Stimulated activated CD4-positive, alpha-beta T cell treated with anti-CD3 and anti-CD28 coated beads, Interleukin-4, amount 100 ng/mL, for 4 hours (primary cell): ENCODE results near the gene KCNIP4.
"Not testable (repeated sequence)": the region's sequence is repeated elsewhere in the genome, so short reads cannot be mapped to it uniquely, and the experiment has no call there.

Experiments
- DNase-seq, 2 experiments: peaks; one replicate each; pipeline ENCODE4 v3.0.0-alpha.2; 2020

KCNIP4 gene

DNA sequence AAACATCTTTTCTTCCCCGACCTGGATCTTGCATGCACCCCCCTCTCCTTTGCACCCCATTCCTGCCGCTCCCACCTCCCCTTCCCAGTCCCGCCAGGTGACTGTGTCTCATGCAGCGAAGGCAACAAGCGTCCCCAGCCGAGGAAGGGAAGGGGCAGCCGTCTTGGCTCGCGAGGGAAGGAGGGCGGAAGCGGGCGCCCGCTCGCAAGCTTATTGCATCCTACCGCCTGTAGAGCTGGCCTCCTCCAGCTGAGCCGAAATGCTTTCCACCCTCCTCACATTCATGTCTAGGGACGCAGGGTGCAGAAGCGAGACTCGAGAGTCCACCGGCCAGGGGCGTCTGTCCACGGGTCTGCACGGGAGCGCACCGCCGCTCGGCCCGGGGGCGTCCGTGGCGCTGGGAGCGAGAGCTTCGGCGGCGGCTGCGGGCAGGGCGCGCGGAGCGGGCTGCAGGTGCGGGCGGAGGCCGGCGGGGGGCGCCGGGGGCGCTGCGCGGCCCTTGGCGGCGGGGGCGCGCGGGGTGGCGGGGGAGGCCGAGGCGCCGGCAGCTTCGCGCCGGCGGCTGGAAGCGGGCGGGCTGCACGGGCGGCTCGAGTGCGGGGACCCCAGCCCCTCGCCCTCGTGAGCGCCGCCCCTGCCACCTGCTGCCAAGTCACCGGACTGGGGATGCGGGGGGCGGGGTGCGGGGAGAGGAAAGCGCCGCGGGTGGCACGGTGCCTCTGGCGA is at the start of gene KCNIP4:
KCNIP4 (minus strand) TSS at position 426 of the 726 bp plus-strand sequence.
- DNase-seq: no peak

DNA sequence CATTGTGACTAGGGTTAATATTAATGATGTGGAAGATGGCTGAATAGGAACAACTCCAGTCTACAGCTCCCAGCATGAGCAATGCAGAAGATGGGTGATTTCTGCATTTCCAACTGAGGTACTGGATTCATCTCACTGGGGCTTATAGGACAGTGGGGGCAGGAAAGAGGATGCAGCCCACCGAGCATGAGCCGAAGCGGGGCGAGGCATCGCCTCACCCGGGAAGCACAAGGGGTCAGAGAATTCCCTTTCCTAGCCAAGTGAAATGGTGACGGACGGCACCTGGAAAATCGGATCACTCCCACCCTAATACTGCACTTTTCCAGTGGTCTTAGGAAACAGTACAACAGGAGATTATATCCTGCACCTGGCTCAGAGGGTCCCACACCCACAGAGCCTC is 48.0 kb upstream of the KCNIP4 start:
- DNase-seq: not testable (repeated sequence)

DNA sequence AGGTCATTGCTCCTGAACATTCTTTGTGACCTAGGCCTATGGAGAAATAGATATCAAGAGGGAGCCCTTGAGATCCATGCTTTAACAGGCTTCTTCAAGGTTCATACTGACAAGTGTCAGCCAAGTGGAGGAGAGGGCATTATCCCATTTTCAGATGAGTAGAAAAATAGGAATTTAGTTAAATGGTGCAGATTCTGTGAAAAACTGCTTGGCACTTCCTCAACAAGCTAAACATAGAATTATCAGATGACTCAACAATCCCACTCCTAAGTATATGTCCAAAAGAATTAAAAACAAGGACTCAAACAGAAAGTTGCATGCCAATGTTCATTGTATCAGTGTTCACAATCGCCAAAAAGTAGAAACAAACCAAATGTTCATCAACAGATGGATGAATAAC is 43.8 kb upstream of the KCNIP4 start:
- DNase-seq: no peak

DNA sequence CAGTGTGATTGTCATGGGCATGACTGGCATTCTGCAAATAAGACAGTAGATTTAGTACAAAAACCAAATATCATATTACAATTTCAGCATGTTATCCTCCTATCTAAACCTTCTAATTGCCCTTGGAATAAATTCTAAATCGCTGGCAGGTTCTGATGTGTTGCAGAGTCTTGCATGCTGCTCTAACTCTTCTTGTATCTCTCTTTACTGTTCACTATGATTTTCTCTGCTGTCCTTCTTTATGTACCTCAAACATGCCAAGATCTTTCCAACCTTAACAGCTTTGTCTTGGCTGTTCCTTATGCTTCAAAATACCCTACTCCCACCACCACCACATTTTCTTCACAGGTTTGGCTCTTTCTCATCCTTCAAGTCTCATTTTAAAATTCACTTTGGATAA is 43.0 kb upstream of the KCNIP4 start:
- no peak for DNase-seq

DNA sequence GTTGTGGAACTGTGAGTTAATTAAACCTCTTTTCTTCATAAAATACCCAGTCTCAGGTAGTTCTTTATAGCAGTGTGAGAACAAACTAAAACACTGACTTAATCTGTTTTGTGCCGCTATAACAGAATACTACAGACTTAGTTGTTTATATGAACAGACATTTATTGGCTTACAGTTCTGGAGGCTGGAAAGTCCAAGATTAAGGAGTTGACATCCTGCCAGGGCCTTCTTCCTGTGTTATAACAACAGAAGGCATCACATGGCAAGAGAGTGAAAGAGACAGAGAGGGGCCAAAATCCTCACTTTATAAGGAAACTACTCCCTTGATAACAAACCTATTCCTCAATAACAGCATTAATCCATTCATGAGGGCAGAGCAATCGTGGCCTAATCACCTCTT is 42.5 kb upstream of the KCNIP4 start:
- no peak for DNase-seq

DNA sequence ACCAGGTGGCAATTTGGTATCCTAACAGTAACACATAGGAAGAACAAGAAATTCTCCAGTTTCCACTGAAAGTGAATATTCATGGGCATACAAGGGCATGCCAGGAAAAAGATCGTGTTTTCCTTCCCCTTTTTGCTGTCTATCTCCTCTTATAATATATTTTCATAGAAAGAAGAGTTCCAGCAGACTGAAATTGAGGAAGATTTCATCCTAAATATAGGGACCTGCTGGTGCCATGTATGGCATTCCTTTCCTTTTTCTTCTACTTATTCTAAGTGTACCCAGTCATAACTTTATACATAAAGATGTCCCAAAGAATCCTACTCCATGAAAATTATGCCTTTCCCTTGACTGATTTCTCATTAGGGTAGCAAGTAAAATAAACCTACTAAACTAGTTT is 40.8 kb upstream of the KCNIP4 start:
- no peak for DNase-seq

DNA sequence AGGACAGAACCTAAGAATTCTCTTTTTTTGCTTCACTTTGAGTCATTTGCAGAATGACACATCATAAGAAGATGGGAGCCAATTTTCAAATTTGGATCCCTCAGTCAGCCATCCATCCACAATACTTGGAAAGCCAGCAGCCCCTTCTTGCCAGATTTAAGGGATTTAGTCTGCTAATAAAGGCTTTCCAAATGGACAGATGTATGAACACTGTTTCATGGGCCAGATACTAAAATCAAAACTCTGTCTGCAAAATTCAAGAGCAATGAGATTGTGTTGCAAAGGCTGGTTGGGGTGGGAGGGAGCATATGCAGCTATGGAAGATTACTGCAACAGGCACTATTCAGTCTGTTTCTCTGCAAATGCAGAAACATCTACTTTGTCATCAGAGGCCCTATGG is 37.7 kb upstream of the KCNIP4 start:
- DNase-seq: no peak

DNA sequence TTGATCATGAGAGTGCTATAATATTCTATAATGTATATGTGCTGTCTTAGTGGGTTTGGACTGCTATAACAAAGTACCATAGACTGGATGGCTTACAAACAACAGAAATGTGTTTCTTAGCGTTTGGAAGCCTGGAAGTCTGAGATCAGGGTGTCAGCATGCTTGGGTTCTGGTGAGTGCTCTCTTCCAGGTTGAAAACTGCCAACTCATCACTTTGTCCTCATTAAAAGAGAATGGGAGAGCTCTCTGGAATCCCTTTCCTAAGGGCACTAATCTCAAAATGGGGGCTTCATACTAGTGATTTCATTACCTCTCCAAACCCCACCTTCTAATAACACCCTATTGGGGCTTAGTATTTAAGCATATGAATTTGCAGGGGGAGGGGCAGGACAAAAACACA is 33.5 kb upstream of the KCNIP4 start:
- no peak for DNase-seq

DNA sequence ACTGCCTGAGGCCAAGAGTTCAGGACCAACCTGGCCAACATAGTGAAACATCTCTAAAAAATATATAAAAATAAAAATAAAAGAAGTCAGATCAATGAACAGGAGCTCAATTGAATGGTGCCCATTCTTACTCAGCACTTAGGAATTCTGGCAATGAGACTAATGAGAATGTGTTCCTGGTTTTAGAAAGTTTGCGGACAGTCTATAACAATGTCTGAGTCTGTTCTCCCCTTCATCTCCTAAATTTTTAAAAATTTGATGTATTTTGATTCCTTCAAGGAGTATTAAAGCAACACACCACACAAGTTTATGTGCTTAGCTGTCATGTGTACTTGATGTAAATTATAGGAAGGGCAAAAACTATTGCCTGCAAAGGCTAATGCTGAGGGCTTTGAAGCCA is 30.6 kb upstream of the KCNIP4 start:
- DNase-seq: no peak

DNA sequence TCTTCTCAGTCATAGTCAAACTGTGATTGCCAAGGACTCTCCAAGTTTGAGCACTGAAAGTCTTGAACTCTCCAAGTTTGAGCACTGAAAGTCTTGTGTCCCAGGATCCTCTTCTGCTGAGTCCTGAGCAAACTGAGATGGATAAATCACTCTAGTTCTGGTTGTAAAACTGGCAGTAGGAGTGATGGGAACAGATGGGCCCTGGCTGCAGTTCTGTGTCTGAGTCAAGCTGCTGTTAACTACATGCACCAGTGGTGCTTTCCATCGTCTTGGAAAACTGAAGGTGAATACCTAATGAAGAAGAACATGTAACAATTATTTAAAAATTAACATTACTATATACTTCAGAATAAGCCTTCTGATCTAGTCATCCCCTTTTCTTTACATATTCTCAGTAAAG is 27.6 kb upstream of the KCNIP4 start:
- DNase-seq: no peak

DNA sequence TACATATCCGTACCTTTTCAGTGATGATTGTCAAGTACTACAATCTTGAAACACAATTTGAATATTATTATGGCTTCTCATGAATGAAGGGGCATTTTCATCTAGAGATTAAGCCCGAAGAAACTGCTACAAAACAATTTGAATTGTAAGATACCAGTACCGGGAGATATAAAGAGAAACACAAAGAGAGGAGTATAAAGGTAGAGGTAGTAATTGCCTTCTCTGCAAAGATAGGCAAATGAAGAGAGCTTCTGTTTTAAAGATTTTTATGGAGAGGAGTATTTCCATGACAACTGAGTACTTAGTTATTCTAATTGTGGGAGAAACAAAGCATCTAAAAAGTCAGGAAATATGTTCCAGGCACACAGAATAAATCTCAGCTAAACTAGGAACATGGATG is 25.3 kb upstream of the KCNIP4 start:
- no peak for DNase-seq

DNA sequence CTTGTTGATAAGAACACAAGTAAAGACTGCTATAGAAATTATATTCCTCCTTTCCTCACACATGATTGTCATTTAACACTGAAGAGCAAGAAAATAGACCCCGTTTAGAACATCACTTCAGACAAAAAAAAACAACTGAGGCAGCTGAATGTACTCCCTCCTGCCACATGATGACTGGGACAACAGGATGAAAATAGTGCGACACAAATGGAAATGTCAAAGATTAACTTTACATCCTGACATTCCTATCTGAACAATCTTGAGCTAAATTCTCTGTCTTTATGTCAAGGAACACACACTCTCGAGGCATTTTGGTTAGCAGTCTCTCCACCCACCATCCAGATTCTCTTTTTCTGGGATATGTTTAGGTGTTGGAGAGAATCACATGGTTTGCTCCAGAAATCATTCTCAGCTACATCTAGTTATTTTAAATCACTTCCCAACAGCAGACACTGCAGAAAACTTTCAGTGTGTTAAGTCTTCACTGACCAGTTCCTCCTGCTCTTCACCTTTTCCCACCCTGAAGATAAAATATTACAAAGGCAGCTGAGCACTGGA is 16.3 kb upstream of the KCNIP4 start:
- no peak for DNase-seq

DNA sequence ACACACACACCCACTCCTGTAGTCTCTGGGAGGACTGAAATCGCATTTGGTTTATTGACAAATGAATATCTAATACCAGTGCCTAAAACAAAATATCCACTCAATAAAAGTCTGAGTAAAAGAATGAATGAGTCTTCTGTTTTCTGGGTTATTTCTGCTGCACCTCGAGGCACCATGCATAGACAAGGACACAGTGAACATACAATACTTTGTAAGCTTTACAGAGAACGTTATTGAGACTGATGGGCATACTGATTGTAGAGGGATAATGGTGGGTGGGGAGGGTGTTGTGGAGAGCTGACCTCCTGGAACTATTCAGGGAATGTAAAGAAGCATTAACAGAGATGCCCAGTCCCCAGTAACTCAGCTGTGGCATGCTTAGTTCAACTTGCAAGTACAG is 14.1 kb upstream of the KCNIP4 start:
- no peak for DNase-seq

DNA sequence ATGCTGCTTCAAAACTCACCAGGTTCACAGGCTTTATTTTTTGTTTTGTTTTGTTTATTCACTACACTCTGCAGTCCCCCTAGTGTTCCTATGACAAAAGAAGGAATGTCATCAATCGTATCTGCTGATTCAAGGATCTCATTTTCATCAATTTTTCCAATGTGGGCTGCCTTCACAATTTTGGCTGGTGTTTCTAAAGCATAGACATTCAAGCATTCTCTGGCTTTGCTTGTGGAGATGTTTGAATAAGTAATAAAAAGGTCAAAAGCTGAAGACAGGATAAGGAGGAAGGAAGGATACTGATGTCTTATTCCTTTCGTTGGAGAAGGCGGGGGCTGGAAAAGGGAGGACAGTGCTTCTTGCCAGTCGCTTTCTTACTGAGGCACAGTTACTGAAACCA is 12.2 kb upstream of the KCNIP4 start:
- no peak for DNase-seq

DNA sequence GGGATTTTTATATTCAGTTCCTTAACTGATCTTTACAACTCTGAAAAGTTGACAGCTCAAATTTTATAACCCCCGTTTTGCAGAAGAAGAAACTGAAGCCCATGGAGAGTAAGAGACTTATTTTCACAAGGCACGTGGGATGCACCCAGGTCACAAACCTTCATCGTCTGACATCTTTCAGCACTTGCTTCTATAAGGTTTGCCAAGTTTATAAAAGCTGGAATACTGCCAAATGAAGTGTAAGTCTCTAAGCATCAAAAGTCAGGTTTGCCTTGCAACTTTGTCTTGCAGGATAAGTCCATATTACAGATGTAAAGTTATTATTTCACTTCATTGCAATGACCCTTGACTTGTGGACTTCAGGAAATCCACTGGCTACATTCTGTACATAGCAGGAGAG is 6.3 kb upstream of the KCNIP4 start:
- no peak for DNase-seq

DNA sequence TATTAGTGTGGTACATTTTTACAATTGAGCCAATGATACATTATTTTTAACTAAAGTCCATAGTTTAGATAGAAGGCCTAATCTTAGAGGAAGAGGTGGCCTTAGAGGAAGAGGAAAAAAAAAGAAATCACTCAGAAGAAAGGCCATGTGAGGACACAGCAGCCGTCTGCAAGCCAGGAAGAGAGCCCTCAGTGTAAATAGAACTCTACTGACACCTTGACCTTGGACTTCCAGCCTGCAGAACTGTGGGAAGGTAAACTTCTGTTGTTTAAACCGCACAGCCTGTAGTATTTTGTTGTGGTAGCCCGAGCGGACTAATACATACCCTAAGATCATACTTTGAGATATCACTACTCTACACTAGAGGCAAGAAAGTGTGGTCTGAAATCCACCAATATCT is 5.1 kb upstream of the KCNIP4 start:
- no peak for DNase-seq

DNA sequence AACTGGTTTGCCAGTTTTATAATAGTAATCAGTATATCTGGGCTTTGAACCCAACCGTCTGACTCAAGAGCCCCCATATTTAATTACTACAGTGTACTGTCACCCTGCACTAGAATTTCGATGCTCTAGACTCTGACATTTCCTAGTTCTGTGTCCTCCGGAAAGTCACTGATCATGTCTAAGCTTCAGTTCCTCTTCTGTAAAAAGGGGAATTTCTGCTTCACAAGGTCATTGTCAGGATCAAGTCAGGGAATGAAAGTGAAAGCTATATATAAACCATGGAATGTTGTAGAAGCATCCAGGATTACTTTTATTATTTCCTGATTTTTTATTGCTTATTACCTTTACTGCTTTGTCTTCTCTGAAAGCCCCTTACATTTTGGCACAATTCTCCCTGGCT is 4.0 kb upstream of the KCNIP4 start:
- DNase-seq: no peak

DNA sequence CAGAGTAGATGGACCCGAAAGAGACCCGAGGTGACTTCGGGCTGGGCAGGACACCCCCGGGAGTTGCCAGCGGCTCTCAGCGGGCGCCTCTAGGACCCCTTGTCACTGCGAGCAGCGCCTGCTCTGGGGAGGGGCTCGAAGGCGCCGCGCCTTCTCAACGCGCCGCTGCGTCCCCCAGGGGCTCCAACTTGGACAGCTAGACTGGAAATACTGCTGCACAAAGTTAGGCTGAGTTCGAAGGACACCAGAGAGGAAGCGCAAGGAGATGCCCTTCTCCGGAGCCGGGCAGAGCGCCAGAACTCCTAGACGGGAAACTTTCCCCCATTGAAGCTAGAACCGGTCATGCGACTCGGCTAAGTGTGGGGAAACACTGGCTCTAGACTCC is 493 bp upstream of the KCNIP4 start:
- no peak for DNase-seq

DNA sequence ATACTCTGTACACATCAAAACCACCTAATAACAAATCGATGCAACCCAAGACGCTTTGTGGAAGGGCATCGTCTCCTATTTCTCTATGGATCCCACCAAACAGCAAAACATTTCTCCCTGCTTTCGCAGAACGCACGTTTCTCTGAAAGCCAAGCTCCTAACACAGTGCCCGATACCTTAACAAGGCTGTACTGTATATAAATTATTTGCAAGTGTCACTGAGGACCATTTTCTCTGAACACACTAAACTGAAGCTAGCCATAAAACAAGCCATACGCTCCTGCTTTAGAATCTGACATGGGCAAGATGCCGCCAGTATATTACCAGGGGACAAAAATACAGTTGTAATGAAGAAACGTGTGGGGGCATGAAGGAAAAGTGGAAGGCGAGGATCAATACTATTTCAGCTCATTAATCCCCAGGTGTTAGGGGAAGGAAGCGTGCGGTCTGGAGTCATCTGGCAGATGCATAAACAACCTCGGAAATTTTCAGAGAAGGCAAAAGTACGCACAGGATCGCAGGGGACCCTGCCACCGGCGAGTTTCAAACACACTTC is 703 bp downstream of the KCNIP4 start:
- DNase-seq: no peak

DNA sequence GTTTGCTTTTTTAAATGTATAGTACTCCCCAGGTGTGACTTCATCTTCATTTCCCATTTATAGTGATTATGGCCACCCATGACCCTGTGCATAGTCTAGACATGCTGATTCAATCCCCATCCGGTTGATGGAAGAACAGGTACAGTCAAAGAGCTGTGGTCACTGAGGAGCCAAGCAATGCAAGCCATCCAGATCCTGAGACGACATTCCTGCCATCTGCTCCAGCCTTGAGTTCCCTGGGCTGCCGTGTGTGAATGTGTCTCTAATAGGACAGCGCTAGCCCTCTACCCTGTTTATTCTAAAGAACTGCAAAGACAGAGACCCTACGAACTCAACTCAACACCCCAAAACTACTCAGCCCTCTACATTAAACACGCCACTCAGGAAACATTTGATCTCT is 1.7 kb downstream of the KCNIP4 start:
- DNase-seq: no peak

DNA sequence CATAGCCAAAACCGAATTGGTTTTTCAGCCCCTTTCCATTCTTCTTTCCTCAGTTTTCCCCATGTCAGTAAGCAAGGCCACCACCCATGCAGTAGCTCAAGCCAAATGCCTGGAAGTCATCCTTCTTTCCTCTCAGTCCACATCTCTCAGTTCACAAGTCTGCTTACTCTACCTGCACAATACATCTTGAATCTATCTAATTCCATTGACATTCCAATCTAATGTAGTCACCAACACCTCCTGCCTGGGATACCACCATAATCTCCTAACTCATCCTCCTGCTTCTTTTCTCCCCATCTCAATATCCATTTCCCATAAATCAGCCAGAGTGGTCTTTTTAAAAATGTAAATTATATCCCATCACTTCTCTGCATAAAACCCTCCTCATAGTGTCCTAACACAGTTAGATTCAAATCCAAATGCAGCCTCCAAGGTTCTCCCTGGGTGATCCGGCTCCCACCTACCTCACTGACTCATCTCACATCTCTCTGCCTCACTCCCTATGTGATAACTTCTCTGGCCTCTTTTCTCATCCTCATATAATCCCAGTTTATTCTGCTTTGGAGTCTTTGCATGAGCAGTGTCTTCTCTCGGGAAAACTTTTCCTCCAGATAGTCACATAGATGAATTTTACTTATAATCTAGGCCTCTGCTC is 26.9 kb downstream of the KCNIP4 start:
- no peak for DNase-seq

DNA sequence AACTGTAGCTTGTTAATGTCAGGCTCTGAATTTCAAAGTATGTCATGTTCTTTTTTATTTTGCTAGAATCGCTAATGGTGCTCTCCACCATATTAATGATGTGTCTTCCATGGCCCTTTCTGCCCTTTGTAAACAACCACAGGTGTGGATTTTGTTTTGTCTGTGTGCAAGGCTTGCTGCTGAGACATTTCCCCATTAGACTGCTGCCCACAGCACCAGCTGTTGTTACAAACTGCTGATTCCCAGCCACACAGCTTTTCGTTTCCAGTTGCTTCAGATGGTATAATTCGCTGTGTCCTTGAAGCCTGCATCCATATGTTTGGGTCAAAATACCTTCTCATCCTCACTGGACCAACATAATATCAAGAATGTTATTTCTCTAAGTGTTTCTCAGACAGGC is 32.8 kb downstream of the KCNIP4 start:
- no peak for DNase-seq

DNA sequence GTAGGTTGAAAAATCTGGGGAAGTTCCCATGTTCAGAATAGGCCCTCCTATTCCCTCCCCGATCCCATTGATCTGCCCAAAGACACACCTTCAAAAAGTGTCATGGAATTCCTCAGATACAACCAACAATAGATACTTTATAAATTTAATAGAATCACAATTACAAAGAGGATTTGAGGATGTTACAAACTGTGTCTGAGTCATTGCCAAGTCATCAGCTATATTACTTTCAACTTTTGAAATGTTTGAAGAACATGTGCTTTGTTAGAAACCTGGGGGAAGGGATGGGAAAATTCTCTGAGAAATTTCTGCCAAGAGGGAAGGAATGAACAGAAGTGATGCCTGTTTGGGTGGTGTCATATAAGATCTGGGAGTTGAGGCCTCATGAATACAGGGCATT is 46.7 kb downstream of the KCNIP4 start:
- no peak for DNase-seq

DNA sequence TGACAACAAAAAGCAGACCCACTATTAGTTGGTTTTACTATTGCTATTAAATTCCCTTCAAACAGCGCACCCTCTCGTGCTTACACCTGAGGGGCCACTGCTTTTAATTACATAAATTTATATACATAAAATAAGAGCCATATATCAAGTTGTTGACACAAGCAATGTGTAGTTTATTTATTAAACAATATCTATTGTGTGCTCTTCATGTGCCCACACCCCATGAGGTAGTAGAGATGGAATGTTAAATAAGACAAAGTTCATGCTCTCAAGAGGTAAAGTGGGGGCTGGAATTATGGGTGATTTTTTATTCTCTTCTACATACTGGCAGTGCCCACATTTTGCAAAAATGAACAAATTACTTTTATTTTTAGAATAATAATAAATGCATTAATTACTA is 47.3 kb downstream of the KCNIP4 start:
- no peak for DNase-seq
